ENCODE results near the gene PGAM5.

DNA sequence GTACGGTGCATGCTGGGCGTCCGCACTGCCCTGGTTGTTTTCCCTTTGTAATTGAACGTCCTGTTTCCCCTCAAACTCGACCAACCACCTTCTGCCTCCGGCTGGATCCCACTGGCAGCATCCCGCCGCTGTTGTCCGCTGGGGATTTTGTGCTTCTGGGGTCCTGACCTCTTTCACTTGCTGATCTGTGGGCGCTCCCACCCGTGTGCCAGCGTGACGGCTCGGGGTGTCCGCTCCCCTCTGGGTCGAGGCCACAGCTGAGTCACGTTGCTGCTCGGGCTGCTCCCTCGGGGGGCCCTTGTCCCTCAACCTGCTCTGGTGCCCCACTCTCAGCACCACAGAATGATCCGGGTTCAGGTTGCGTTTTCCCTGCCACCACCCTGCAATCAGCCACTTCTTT is 8.0 kb downstream of the PGAM5 start:
- TF ChIP-seq, protein P1, sequence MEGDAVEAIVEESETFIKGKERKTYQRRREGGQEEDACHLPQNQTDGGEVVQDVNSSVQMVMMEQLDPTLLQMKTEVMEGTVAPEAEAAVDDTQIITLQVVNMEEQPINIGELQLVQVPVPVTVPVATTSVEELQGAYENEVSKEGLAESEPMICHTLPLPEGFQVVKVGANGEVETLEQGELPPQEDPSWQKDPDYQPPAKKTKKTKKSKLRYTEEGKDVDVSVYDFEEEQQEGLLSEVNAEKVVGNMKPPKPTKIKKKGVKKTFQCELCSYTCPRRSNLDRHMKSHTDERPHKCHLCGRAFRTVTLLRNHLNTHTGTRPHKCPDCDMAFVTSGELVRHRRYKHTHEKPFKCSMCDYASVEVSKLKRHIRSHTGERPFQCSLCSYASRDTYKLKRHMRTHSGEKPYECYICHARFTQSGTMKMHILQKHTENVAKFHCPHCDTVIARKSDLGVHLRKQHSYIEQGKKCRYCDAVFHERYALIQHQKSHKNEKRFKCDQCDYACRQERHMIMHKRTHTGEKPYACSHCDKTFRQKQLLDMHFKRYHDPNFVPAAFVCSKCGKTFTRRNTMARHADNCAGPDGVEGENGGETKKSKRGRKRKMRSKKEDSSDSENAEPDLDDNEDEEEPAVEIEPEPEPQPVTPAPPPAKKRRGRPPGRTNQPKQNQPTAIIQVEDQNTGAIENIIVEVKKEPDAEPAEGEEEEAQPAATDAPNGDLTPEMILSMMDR (IDR thresholded peaks at IDR 0.05): no peak
- no peak for TF ChIP-seq POLR2A (IDR thresholded peaks at IDR 0.05)
- TF ChIP-seq EP300 (IDR thresholded peaks at IDR 0.05): no peak
